Endothelial cell (in vitro differentiated cells): ENCODE results near the gene EEF1AKMT1. TPM values are rescaled to one million over a fixed set of nuclear protein-coding genes. Genes with fewer than 3 reads are reported as not detected.

ENCODE experiments used
- DNase-seq: peaks from one replicate; pipeline ENCODE4 v3.0.0; 2021; ENCODE audit warnings: low spot score
- H3K27ac Mint-ChIP-seq: one replicate; pipeline ENCODE4 v1.8.0; 2021; ENCODE audit warnings: mixed read lengths, inconsistent platforms; ENCODE audit not compliant: unreplicated experiment
- H3K27me3 Mint-ChIP-seq: one replicate; pipeline ENCODE4 v1.8.0; 2021; ENCODE audit warnings: mild to moderate bottlenecking, moderate library complexity, mixed read lengths, inconsistent platforms; ENCODE audit not compliant: unreplicated experiment
- H3K36me3 Mint-ChIP-seq: one replicate; pipeline ENCODE4 v1.8.0; 2021; ENCODE audit warnings: mild to moderate bottlenecking, low read depth, mixed read lengths, inconsistent platforms; ENCODE audit not compliant: unreplicated experiment
- H3K4me1 Mint-ChIP-seq: one replicate; pipeline ENCODE4 v1.8.0; 2021; ENCODE audit warnings: mild to moderate bottlenecking, mixed read lengths, inconsistent platforms; ENCODE audit not compliant: unreplicated experiment
- H3K4me3 Mint-ChIP-seq: one replicate; pipeline ENCODE4 v1.8.0; 2021; ENCODE audit warnings: mild to moderate bottlenecking, mixed read lengths, inconsistent platforms; ENCODE audit not compliant: unreplicated experiment
- H3K9me3 Mint-ChIP-seq: one replicate; pipeline ENCODE4 v1.8.0; 2021; ENCODE audit warnings: mixed read lengths, inconsistent platforms; ENCODE audit not compliant: unreplicated experiment
- CTCF ChIP-seq: fragments of 200-600 bp; sonication (generic); IDR thresholded peaks from one replicate; pipeline ENCODE4 v1.5.0; 2021; ENCODE audit warnings: antibody characterized with exemption; ENCODE audit not compliant: unreplicated experiment
- total RNA-seq: library from RNA; stranded (reverse); fragmentation: NEBNext Ultra II Directional; extraction: Animal tissue kit (Norgen Biotek cat#: 25700); gene quantifications from one replicate; pipeline ENCODE4 v1.2.1, GENCODE V29; 2021; ENCODE audit not compliant: unreplicated experiment

EEF1AKMT1 gene
- total RNA-seq, 1 donor from 2014 or later: 9.6 TPM

DNA sequence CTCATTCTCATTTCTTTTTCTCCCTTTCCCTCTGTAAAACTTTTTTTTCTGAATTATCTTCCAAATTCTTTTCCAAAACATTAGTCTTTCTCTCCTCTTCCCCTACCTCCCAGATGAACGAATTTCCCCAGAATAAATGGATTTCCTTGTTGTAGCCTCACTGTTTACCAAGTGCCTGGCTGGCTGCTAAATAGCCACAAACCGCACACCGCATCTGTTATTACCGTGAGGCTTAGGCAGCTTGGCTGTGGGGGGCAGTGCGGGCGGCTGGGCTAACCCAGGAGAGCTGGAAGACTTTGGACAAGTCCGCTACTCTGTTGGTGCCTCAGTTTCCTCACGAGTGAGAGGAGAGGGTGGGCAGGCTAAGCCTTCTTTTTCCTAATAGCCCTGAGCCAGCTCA lies 59.6 kb downstream of the EEF1AKMT1 start:
- no peak overlapping the region for H3K27ac Mint-ChIP-seq
- H3K27me3 Mint-ChIP-seq: peaks cover 8% of the 10 kb centered on the region
- peaks cover 2% of the 10 kb centered on the region for H3K4me1 Mint-ChIP-seq
- no peaks in the 10 kb centered on the region for H3K36me3 Mint-ChIP-seq
- no peak for TF ChIP-seq CTCF
- no peak overlapping the region for H3K4me3 Mint-ChIP-seq
- no peak for DNase-seq
- no peaks in the 10 kb centered on the region for H3K9me3 Mint-ChIP-seq

- no peak for TF ChIP-seq CTCF
These were observed 60.0 kb downstream of the EEF1AKMT1 start for GRCh38 chr13:20713751-20714150.

DNA sequence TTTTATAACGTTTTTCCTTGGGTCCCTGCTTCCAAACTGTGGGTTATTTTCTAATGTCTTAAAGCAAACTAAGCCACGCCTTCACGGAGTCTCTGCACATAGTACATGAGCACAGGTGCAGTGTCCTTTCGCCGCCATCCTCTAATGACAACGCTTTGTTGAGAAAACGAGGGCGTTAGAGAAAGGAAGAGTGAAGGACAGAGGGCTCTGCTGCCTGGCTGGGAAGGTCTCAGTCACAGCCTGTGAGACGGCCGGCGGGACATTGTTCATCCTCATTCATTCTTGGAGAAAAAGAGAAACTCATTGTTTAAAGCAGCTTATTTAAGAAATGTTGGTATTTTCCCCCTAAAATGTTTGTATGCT lies 60.8 kb downstream of the EEF1AKMT1 start:
- H3K27ac Mint-ChIP-seq: no peak overlapping the region
- no peaks in the 10 kb centered on the region for H3K9me3 Mint-ChIP-seq
- DNase-seq: no peak
- no peak for TF ChIP-seq CTCF
- H3K4me1 Mint-ChIP-seq: peaks cover 2% of the 10 kb centered on the region
- no peak overlapping the region for H3K4me3 Mint-ChIP-seq
- peaks cover 8% of the 10 kb centered on the region for H3K27me3 Mint-ChIP-seq
- no peaks in the 10 kb centered on the region for H3K36me3 Mint-ChIP-seq

More at GRCh38 chr13:20713751-20714150, 60.0 kb downstream of the EEF1AKMT1 start:
- no peaks in the 10 kb centered on the region for H3K36me3 Mint-ChIP-seq
- no peaks in the 10 kb centered on the region for H3K9me3 Mint-ChIP-seq
- DNase-seq: no peak
- peaks cover 2% of the 10 kb centered on the region for H3K4me1 Mint-ChIP-seq
- H3K27me3 Mint-ChIP-seq: peaks cover 8% of the 10 kb centered on the region
- H3K27ac Mint-ChIP-seq: no peak overlapping the region
- no peak overlapping the region for H3K4me3 Mint-ChIP-seq

DNA sequence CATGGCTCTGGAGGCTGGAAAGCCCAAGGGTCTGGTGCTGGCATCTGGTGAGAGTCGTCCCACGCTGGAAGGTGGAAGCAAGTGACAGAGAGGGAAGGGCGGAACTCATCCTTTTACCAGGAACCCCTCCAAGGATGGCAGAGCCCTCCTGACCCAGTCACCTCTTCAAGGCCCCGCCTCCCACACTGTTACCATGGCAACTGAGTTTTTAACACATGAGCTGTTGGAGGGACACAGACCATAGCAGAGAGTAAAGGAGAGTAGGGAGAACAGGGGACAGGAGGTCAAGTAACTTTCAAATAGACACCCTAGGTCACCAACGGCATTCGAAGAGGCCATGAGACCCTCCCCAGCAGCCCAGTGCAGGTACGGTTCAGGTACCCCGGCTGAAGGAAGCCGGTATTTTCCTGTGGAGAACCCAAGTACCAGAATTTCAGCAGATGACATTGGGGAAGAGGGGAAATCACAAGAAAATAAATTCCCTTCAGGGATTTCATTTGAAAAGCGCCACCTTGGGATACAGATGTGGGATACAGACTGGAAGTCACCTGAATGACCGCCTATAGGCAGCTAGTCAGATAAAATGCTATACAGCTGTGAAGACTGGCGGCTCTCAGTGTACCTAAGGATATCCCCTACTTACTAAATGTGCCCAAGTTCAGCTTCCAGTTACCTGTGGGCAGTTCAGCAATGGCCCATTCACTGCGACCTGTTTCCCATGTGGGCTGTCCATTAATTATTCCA lies 62.3 kb downstream of the EEF1AKMT1 start:
- H3K27me3 Mint-ChIP-seq: peaks cover 3% of the 10 kb centered on the region
- H3K4me1 Mint-ChIP-seq: no peaks in the 10 kb centered on the region
- no peaks in the 10 kb centered on the region for H3K36me3 Mint-ChIP-seq
- no peak overlapping the region for H3K27ac Mint-ChIP-seq
- no peak for TF ChIP-seq CTCF
- DNase-seq: no peak
- H3K4me3 Mint-ChIP-seq: no peak overlapping the region
- H3K9me3 Mint-ChIP-seq: no peaks in the 10 kb centered on the region

DNA sequence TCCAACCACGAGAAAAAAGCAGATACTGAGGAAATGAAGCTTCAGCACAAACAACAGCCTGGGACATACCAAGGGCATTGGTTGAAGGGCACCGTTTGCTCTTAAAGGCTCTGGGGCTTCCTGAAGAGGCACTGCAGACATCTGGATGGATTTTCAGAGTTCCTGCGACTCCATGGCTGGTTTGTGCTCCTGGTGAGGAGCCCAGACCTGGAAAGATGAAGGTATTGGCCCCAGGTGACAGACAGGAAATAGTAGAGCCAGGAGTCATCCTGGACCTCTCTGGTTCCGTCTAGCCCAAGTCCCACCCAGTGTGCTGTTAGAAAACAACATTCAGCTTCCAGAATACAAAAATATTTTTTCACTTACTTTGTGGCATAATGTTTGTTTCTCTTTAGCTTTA lies 64.0 kb downstream of the EEF1AKMT1 start:
- TF ChIP-seq CTCF: no peak
- Mint-ChIP-seq H3K27ac (no peak overlapping the region), H3K4me3 (no peak overlapping the region), H3K4me1 (no peaks in the 10 kb centered on the region), H3K36me3 (no peaks in the 10 kb centered on the region), H3K9me3 (no peaks in the 10 kb centered on the region), H3K27me3 (peaks cover 8% of the 10 kb centered on the region)
- no peak for DNase-seq
